Activated CD8-positive, alpha-beta memory T cell treated with anti-CD3 and anti-CD28 coated beads, Interleukin-2, amount 10 ng/mL, durations not matched to agents 7 days and 5 days (primary cell): ENCODE data around the gene HEXD. TPM values are rescaled to one million over a fixed set of nuclear protein-coding genes. Genes with fewer than 3 reads are reported as not detected.

Experiments used
- ATAC-seq: fragments of 150-1000 bp; cut with Tn5 transposase; one replicate; pipeline ENCODE4 v1.10.0; 2021; ENCODE audit warnings: moderate library complexity
- CTCF ChIA-PET: fragments of 350-600 bp; sonication (Branson Sonifier 250); formaldehyde crosslinking; loops from one replicate; lab custom pipeline; 2021; ENCODE audit warnings: antibody characterized with exemption; lab: Charles Lee
- DNase-seq: peaks from one replicate; pipeline ENCODE4 v3.0.0-alpha.2; 2020
- H3K27ac Mint-ChIP-seq: one replicate; pipeline ENCODE4 v1.8.0; 2021; ENCODE audit warnings: mild to moderate bottlenecking, mixed read lengths
- H3K27me3 Mint-ChIP-seq: one replicate; pipeline ENCODE4 v1.8.0; 2021; ENCODE audit warnings: mixed read lengths
- H3K36me3 Mint-ChIP-seq: one replicate; pipeline ENCODE4 v1.8.0; 2021; ENCODE audit warnings: mild to moderate bottlenecking, mixed read lengths
- H3K4me1 Mint-ChIP-seq: one replicate; pipeline ENCODE4 v1.8.0; 2021; ENCODE audit warnings: mixed read lengths
- H3K4me3 Mint-ChIP-seq: one replicate; pipeline ENCODE4 v1.8.0; 2021; ENCODE audit warnings: mild to moderate bottlenecking, moderate library complexity, mixed read lengths
- H3K9me3 Mint-ChIP-seq: one replicate; pipeline ENCODE4 v1.8.0; 2022; ENCODE audit warnings: low read depth, mixed read lengths
- total RNA-seq, 2 experiments: library from RNA; stranded (reverse); gene quantifications; one replicate each; pipeline ENCODE4 v1.2.3, GENCODE V29; 2021

The HEXD gene
- total RNA-seq, 2 experiments from 2014 or later, result 50.5 to 72.5 TPM

GRCh38 chr17:82477934-82478333 is 59.8 kb downstream of the HEXD start:
- peaks cover 26% of the 10 kb centered on the region for H3K4me1 Mint-ChIP-seq
- no peaks in the 10 kb centered on the region for H3K27me3 Mint-ChIP-seq
- no peak overlapping the region for H3K4me3 Mint-ChIP-seq
- H3K9me3 Mint-ChIP-seq, result no peaks in the 10 kb centered on the region
- H3K36me3 Mint-ChIP-seq, result peaks cover 37% of the 10 kb centered on the region
- peak; percentile 43 for ATAC-seq
- CTCF ChIA-PET, result no interaction called here
- peak overlapping the region; percentile 10 for H3K27ac Mint-ChIP-seq
- no peak for DNase-seq

- peaks cover 27% of the 10 kb centered on the region for H3K4me1 Mint-ChIP-seq
- no peak overlapping the region for H3K4me3 Mint-ChIP-seq
- ATAC-seq (no peak), DNase-seq (no peak)
- peaks cover 41% of the 10 kb centered on the region for H3K36me3 Mint-ChIP-seq
- H3K27ac Mint-ChIP-seq, result peak overlapping the region; percentile 60
- no peaks in the 10 kb centered on the region for H3K27me3 Mint-ChIP-seq
- no peaks in the 10 kb centered on the region for H3K9me3 Mint-ChIP-seq
- CTCF ChIA-PET, result interaction anchor here (1.4 kb wide), 1 partner anchor 40 kb away, joined by 3 read pairs; the partner anchor contains the start of gene FOXK2
Observed at GRCh38 chr17:82479602-82480001, 61.5 kb downstream of the HEXD start.

GRCh38 chr17:82480318-82480717 is 62.2 kb downstream of the HEXD start:
- DNase-seq, result no peak
- Mint-ChIP-seq H3K9me3 (no peaks in the 10 kb centered on the region), H3K4me1 (peaks cover 32% of the 10 kb centered on the region), H3K4me3 (no peak overlapping the region), H3K27ac (peak overlapping the region; percentile 49), H3K27me3 (no peaks in the 10 kb centered on the region), H3K36me3 (peaks cover 43% of the 10 kb centered on the region)
- no peak for ATAC-seq
- CTCF ChIA-PET, result interaction anchor here (0.7 to 1.4 kb wide), 2 partner anchors 39 to 112 kb away, joined by 3 to 4 read pairs; partner anchors contain the start of gene FOXK2

GRCh38 chr17:82483204-82483660 is 65.1 kb downstream of the HEXD start:
- Mint-ChIP-seq H3K27me3 (no peaks in the 10 kb centered on the region), H3K4me3 (no peak overlapping the region), H3K4me1 (peaks cover 38% of the 10 kb centered on the region), H3K9me3 (no peaks in the 10 kb centered on the region), H3K27ac (no peak overlapping the region), H3K36me3 (peaks cover 52% of the 10 kb centered on the region)
- DNase-seq (no peak), ATAC-seq (no peak)
- CTCF ChIA-PET, result no interaction called here

- Mint-ChIP-seq H3K27ac (no peak overlapping the region), H3K27me3 (no peaks in the 10 kb centered on the region), H3K9me3 (no peaks in the 10 kb centered on the region), H3K4me1 (peaks cover 32% of the 10 kb centered on the region), H3K36me3 (peaks cover 55% of the 10 kb centered on the region), H3K4me3 (no peak overlapping the region)
- ATAC-seq (no peak), DNase-seq (no peak)
- CTCF ChIA-PET, result no interaction called here
Observed at GRCh38 chr17:82483836-82484235, 65.7 kb downstream of the HEXD start.

GRCh38 chr17:82486231-82487094 is 68.3 kb downstream of the HEXD start:
- H3K27ac Mint-ChIP-seq, result peak overlapping the region; percentile 72

GRCh38 chr17:82487910-82488309 is 69.8 kb downstream of the HEXD start:
- Mint-ChIP-seq H3K4me1 (peaks cover 23% of the 10 kb centered on the region), H3K36me3 (peaks cover 36% of the 10 kb centered on the region), H3K4me3 (no peak overlapping the region), H3K27ac (no peak overlapping the region), H3K9me3 (no peaks in the 10 kb centered on the region), H3K27me3 (no peaks in the 10 kb centered on the region)
- ATAC-seq, result no peak
- CTCF ChIA-PET, result no interaction called here
- DNase-seq, result no peak

More at GRCh38 chr17:82486231-82487094, 68.3 kb downstream of the HEXD start:
- H3K36me3 Mint-ChIP-seq, result peaks cover 44% of the 10 kb centered on the region
- CTCF ChIA-PET, result interaction anchor here (0.9 kb wide), 1 partner anchor 32 kb away, joined by 3 read pairs; no protein-coding TSS in a partner anchor
- H3K4me3 Mint-ChIP-seq, result no peak overlapping the region
- DNase-seq, result peak; percentile 70
- H3K9me3 Mint-ChIP-seq, result no peaks in the 10 kb centered on the region
- peak; percentile 71 for ATAC-seq
- H3K4me1 Mint-ChIP-seq, result peaks cover 23% of the 10 kb centered on the region
- no peaks in the 10 kb centered on the region for H3K27me3 Mint-ChIP-seq

- H3K36me3 Mint-ChIP-seq, result peaks cover 30% of the 10 kb centered on the region
- no peaks in the 10 kb centered on the region for H3K27me3 Mint-ChIP-seq
- ATAC-seq (no peak), DNase-seq (no peak)
- H3K4me1 Mint-ChIP-seq, result peaks cover 30% of the 10 kb centered on the region
- CTCF ChIA-PET, result no interaction called here
- no peak overlapping the region for H3K4me3 Mint-ChIP-seq
- no peaks in the 10 kb centered on the region for H3K9me3 Mint-ChIP-seq
- peak overlapping the region; percentile 3 for H3K27ac Mint-ChIP-seq
Observed at GRCh38 chr17:82489117-82489516, 71.0 kb downstream of the HEXD start.

- Mint-ChIP-seq H3K9me3 (no peaks in the 10 kb centered on the region), H3K4me1 (peaks cover 34% of the 10 kb centered on the region), H3K4me3 (no peak overlapping the region), H3K27ac (peak overlapping the region; percentile 13), H3K36me3 (peaks cover 25% of the 10 kb centered on the region), H3K27me3 (no peaks in the 10 kb centered on the region)
- DNase-seq, result no peak
- CTCF ChIA-PET, result interaction anchor here (1.6 kb wide), 1 partner anchor 8 kb away, joined by 3 read pairs; no protein-coding TSS in a partner anchor
- ATAC-seq, result no peak
Observed at GRCh38 chr17:82489851-82490511, 71.8 kb downstream of the HEXD start.

GRCh38 chr17:82490512-82491195 is 72.5 kb downstream of the HEXD start:
- Mint-ChIP-seq H3K36me3 (peaks cover 20% of the 10 kb centered on the region), H3K27me3 (no peaks in the 10 kb centered on the region), H3K4me1 (peaks cover 34% of the 10 kb centered on the region), H3K4me3 (no peak overlapping the region), H3K9me3 (no peaks in the 10 kb centered on the region), H3K27ac (peak overlapping the region; percentile 13)
- no peak for ATAC-seq
- CTCF ChIA-PET, result interaction anchor here (1.6 kb wide), 1 partner anchor 9 kb away, joined by 3 read pairs; no protein-coding TSS in a partner anchor
- DNase-seq, result no peak

GRCh38 chr17:82491196-82491530 is 73.0 kb downstream of the HEXD start:
- no peak for ATAC-seq
- no peak for DNase-seq
- CTCF ChIA-PET, result interaction anchor here (1.6 kb wide), 1 partner anchor 10 kb away, joined by 3 read pairs; no protein-coding TSS in a partner anchor
- Mint-ChIP-seq H3K27ac (no peak overlapping the region), H3K9me3 (no peaks in the 10 kb centered on the region), H3K27me3 (no peaks in the 10 kb centered on the region), H3K36me3 (peaks cover 17% of the 10 kb centered on the region), H3K4me1 (peaks cover 34% of the 10 kb centered on the region), H3K4me3 (no peak overlapping the region)

GRCh38 chr17:82491533-82491932 is 73.4 kb downstream of the HEXD start:
- no peak overlapping the region for H3K4me3 Mint-ChIP-seq
- DNase-seq, result no peak
- no peak for ATAC-seq
- no peak overlapping the region for H3K27ac Mint-ChIP-seq
- no peaks in the 10 kb centered on the region for H3K9me3 Mint-ChIP-seq
- peaks cover 34% of the 10 kb centered on the region for H3K4me1 Mint-ChIP-seq
- peaks cover 14% of the 10 kb centered on the region for H3K36me3 Mint-ChIP-seq
- no peaks in the 10 kb centered on the region for H3K27me3 Mint-ChIP-seq
- CTCF ChIA-PET, result interaction anchor here (1.6 kb wide), 1 partner anchor 10 kb away, joined by 3 read pairs; no protein-coding TSS in a partner anchor
